ENCODE data around the gene DAAM2. TPM values are rescaled to one million over a fixed set of nuclear protein-coding genes. Genes with fewer than 3 reads are reported as not detected.

DAAM2 gene
- total and polyA plus RNA-seq, 2 donors (not counting 3 experiments of a cell fraction or from before 2014, with no cell fraction given), result 0.42 to 0.44 TPM

GRCh38 chr6:39879535-39879934, 87.4 kb downstream of the DAAM2 start:
- H3K4me3 ChIP-seq (replicated peaks in 1 of 3; ENCODE audit: insufficient read depth in 1 of 3, low read depth in 1 of 3, low read length in 3 of 3), result no peak overlapping the region
- DNase-seq (ENCODE audit: low read depth, low spot score) (no peak), FAIRE-seq (no peak)
- dilution Hi-C loops (cut with MboI; ENCODE audit: extremely low pct_ligation_motif_present, low sequenced_read_pairs), result no loop called here
- no peaks in the 10 kb centered on the region for H3K9me3 ChIP-seq (replicated peaks; ENCODE audit: control insufficient read depth, insufficient read depth, low read length)
- H3K4me1 ChIP-seq (ENCODE audit: control insufficient read depth, extremely low read depth, insufficient read depth, low read length), result peaks cover 13% of the 10 kb centered on the region
- H3K27me3 ChIP-seq (ENCODE audit: control insufficient read depth in 2 of 2, insufficient read depth in 2 of 2, low read length in 2 of 2), result peaks cover 0 to 5% of the 10 kb centered on the region in 2 experiments
- no TSS peak for BruUV-seq (replicated peaks)
- no peaks in the 10 kb centered on the region for H3K9me1 ChIP-seq (replicated peaks; ENCODE audit: control insufficient read depth, extremely low read depth, insufficient read depth, low read length)
- no peaks in the 10 kb centered on the region for H3K36me3 ChIP-seq (ENCODE audit: control insufficient read depth in 2 of 2, extremely low read depth in 1 of 2, insufficient read depth in 2 of 2, low read length in 2 of 2)
- H3K79me2 ChIP-seq (ENCODE audit: control insufficient read depth, insufficient read depth, low read length), result no peaks in the 10 kb centered on the region
- no peak overlapping the region for H3K27ac ChIP-seq (ENCODE audit: insufficient read depth, low read depth, low read length)
- TF ChIP-seq EZH2 (IDR thresholded peaks at IDR 0.05; ENCODE audit: borderline replicate concordance, low read depth, low read length, severe bottlenecking) (no peak), MYC (IDR thresholded peaks at IDR 0.05; ENCODE audit: low read depth, low read length) (no peak), MAX (IDR thresholded peaks at IDR 0.05; ENCODE audit: insufficient read depth, insufficient read length) (no peak), CTCF (IDR thresholded peaks at IDR 0.05; ENCODE audit: extremely low read depth in 1 of 2, insufficient read depth in 1 of 2, low read depth in 1 of 2, low read length in 2 of 2) (no peak), GATA2 (IDR thresholded peaks at IDR 0.05; ENCODE audit: insufficient read depth, insufficient read length, low read depth, low read length) (no peak), JUN (IDR thresholded peaks at IDR 0.05; ENCODE audit: borderline replicate concordance, insufficient read depth, insufficient read length, low read depth) (no peak), FOS (IDR thresholded peaks at IDR 0.05; ENCODE audit: borderline replicate concordance, insufficient read depth, low read length) (no peak), POLR2A (IDR thresholded peaks at IDR 0.05; ENCODE audit: low read depth, low read length) (no peak), POLR2AphosphoS5 (IDR thresholded peaks at IDR 0.05; ENCODE audit: insufficient read depth, low read depth, low read length) (no peak)
- H4K20me1 ChIP-seq (replicated peaks; ENCODE audit: control insufficient read depth, extremely low read depth, insufficient read depth, low read length), result no peaks in the 10 kb centered on the region
- no peak overlapping the region for H3K4me2 ChIP-seq (ENCODE audit: insufficient read depth, low read length)
- CTCF ChIA-PET, result interaction anchor here (4.7 kb wide), 1 partner anchor 14 kb away, joined by 47 read pairs; no protein-coding TSS in a partner anchor
- H2AFZ ChIP-seq (ENCODE audit: low read depth, low read length), result no peak overlapping the region
- intact Hi-C loops (cut with micrococcal nuclease), result no loop called here
- no peak overlapping the region for H3K9ac ChIP-seq (replicated peaks; ENCODE audit: extremely low read depth, insufficient read depth, low read length)
- POLR2A ChIA-PET, result no interaction called here
